D341Med (cell line): ENCODE results near the gene TERF2IP.

Experiments
- DNase-seq: peaks from one replicate; pipeline ENCODE4 v3.0.0; 2012; ENCODE audit warnings: low spot score

Gene TERF2IP

DNA sequence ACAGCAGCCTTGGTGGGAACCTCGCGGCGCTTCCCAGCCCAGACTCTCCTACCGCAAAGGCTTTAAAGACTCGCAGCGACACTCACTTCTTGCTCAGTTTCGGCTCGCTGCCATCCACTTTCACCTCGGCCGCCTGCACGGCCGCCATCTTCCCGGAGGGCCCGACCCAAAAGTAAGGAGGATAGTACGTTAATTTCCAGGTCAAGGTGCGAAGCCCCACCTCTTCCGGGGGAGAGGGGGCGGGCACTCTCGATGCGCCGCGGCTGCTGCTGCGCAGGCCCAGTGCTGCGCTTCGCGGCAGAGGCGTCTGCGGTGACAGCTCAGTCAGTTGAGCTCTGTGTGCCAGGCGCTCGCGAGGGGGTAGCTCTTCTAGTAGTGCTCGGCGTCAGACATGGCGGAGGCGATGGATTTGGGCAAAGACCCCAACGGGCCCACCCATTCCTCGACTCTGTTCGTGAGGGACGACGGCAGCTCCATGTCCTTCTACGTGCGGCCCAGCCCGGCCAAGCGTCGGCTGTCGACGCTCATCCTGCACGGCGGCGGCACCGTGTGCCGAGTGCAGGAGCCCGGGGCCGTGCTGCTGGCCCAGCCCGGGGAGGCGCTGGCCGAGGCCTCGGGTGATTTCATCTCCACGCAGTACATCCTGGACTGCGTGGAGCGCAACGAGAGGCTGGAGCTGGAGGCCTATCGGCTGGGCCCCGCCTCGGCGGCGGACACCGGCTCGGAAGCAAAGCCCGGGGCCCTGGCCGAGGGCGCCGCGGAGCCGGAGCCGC lies at the start of gene TERF2IP, which contains the start of gene KARS1:
TSS of gene TERF2IP (plus strand) at position 282 of the 773 bp plus-strand sequence. CDS start at position 392, 110 bp downstream.
TSS of gene KARS1 (minus strand) at position 174 of the 773 bp plus-strand sequence. CDS start at position 148, 26 bp downstream.
- peak; percentile 95 for DNase-seq

DNA sequence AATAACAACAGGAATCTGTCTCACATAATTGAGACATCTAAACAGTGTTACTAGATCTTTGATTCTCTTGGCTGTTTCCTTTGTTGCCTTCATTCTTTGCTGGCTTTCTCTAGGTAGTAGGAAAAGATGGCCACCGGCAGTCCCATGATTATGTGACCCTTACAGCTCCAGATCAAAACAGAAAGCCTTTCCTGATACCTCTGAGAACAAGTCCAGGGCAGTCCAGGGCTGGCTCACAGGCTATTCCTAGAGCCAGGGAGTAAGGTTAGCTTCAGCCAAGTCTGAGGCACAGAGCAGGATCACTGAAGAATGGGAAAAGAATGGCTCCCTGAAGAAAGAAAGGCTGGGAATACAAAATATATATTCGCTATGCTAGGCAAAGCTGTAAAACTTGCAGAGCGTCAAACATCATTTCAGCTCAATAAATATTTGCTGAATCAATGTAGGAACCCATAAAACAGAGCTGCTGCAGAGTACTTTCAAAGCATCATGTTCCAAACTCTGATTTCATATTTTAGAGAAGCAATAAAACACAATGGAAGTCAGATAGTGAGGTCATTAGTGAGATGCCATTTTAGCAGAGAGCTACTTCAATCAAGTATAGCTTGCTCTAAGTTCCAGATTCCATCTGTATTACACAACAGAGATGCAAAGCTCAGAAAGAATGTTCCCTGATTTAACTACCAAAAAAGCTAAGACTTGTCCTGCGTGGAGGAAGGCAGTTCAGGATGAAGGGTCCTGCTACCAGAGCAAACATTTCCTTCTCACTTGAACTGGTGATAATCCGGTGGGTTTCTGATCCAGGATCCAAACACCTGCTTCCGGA lies 47.9 kb upstream of the TERF2IP start:
- no peak for DNase-seq

DNA sequence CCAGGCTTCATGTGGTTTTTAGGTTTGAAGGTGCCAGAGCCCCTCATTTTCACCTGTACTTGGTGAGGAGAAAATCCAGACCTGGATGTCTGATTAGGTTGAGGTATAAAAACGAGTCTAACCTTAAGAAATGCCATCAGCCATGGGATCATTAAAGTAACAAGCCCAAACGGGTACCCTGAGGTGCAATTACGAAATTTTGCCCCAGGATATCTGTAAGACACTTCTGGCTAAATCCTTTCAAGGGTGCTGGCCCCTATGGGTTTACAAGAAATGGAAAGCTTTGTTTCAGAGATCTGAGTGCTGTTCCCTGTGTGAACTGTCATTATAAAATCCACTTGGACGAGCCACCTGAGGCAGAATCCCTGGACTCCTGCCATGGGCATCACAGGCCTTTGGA lies 44.3 kb upstream of the TERF2IP start:
- DNase-seq: no peak

GRCh38 chr16:75606507-75606906 lies 41.1 kb upstream of the TERF2IP start:
- DNase-seq: no peak

GRCh38 chr16:75614066-75614897 lies 33.3 kb upstream of the TERF2IP start:
- DNase-seq: no peak

GRCh38 chr16:75615619-75616018 lies 32.0 kb upstream of the TERF2IP start:
- DNase-seq: no peak

DNA sequence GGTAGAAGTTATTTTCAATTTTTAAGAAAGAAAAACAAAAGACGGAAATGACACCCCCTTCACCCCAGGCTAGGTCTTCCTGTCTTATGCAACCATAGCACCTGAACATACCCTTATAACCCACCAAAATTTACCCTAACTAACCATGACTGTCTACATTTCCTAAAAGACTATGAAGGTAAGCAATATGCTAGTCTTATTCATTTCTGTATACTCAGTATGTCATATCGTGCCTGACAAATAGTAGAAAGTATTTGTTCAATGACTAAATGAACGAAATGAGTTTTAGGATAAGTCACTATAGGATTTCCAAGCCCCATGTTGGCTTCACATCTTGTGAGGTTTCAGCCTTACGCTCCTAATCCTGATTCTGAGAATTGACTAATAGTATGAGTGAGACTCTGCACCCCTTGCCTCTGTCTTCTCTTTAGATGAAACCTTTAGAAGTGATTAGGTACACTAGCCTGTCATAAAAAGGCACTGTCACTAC lies 31.0 kb upstream of the TERF2IP start:
- DNase-seq: no peak

DNA sequence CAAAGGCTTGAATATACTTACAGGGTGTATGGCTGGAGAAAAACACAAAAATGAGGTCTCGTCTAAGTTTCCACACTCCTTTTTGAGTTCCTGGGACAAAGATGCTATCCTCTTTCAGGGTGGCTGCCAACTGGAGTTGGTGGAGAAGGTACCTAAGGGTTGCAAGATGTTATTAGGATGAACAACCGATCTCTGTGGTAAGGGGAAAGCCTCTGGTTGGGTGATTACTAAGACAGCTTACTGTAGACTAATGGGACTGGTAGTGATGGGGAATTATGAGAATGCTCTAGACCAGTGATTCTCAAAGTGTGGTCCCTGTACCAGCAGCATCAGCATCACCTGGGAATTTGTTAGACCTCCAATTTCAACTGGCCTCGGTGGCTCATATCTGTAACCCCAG lies 30.5 kb upstream of the TERF2IP start:
- no peak for DNase-seq

DNA sequence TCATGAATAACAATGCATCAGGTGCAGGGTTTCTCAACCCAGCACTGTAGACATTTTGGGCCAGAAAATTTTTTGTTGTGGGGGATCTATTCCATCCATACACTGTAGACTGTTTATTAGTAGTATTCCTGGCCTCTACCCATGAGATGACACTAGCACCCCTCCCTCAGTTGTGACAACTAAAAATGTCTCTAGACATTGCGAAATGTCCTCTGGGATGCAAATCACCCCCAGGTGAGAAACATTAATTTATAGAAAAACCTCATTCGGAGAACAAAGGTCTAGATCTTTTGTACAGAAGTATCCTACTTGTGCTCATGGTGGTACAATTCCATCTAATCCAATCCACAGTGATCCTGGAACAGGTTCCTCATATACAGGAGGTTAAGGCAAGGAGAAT lies 28.8 kb upstream of the TERF2IP start:
- DNase-seq: no peak

DNA sequence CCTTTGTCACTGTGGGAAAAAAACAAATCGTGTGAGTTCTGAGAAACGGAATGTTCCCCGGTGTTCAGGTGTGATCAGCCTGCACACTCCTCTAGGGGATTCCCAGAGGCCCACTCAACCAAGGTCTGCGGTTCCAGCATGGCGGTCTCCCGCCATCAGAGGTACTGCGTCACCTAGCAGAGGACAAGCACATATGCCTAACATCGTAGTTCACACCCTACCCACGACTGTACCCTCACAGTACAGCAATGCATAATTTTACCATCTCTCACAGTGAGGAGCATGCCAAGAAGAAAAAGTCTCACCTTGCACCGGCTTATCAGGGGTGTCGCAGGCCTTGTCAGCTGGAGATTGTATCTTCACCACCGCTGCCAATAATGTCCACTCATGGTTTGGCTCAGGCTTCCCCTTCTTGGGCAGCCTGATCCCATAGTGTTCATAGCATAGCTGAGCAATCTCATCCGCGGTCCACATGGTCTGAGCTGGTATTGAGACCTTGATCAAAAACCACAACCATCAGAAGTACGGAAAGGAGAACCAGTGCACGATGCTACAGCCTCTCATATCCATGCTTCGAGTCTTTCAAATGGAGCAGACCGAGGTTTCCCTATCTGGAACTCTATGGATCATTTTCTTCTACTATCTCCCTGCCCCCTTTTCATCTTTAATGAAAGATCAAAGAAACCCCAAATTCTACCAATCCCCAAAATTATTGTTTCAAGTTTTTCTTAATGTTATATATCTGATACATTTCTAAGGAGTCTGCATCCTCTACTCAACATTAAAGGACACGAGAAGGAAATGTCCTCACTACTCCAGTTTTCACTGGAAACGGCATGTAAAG lies 27.0 kb upstream of the TERF2IP start:
- DNase-seq: no peak

GRCh38 chr16:75621170-75621477 lies 26.4 kb upstream of the TERF2IP start:
- peak; percentile 32 for DNase-seq

DNA sequence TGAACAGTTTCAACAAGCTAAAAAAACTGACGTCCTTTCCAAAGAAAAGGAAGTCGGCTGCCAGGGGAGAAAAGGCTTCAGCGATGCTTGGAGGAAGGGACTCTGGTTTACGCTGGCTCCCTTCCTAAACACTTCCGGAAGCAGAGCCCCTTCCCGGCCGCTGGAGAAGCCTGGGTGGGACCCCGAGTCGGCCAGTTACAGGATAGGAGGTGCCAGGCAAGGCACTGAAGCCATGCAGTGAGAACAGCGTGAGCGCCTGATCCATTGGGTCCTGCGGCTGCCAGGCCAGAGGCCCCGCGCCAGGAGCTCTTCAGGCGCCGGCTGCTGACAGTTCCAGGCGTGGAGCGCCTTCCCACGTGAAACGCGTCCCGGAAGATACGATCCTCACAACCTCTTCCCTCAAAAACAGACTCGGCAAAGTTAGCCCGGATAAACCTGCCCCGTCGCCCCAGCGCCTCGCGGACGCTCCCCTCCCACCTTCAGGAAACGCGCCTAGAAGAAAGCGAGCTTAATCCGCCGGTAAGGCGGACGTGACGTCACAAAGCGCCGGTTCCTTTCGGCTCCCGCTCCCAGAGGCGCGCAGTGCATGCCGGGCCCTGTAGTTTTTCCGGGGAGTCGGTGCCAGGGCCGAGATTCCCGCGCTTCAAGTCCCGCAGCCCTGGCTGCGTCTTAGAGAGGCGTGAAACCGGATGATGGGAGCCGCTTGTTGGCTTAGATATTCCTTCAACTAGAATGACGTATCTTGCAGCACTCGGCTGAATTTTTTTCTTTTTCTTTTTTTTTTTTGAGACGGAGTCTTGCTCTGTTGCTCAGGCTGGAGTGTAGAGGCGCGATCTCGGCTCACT lies 24.6 kb upstream of the TERF2IP start, which contains the start of gene ADAT1:
TSS of gene ADAT1 (minus strand) at position 521 of the 845 bp plus-strand sequence. CDS start 2,482 bp downstream, outside the sequence.
- DNase-seq: peak; percentile 95

DNA sequence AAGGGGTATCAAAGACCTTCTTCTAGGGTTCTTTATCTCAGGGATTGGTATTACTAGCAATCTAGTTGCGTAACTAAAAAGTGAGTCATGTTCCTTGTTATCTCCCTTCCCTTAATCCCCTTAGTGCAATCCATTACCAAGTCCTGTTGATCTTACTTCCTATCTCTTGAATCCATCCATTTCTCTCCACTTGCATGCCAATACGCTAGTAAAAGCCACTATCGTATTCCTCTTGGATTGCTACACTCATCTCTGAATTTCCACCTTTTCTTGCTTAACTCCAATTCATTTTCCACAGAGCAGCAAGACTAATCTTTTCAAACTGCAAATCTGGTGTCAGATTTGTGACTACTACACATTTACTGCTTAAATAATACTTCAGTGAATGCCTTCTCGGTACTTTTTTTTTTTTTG lies 22.6 kb upstream of the TERF2IP start:
- DNase-seq: no peak

DNA sequence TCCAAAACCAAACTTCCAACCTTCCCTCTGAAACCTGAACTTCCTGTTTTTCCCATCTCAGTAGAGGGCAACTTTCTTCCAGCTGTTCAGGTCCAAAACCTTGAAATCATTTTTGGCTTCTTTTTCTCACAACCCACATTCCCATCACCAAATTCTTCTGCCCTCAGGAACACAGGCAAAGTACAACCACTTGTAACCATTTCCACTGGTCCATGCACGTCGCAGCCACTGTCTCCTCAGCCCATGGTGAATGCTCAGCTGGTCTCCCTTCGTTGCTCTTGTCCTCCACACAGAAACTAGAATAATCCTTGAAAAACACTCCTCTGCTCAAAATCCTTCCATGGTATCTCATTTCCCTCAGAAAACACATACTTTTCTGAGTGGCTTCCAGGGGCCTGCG lies 20.8 kb upstream of the TERF2IP start:
- DNase-seq: no peak

- no peak for DNase-seq
Observed at GRCh38 chr16:75627851-75628250, 19.7 kb upstream of the TERF2IP start.

- no peak for DNase-seq
Observed at GRCh38 chr16:75628351-75628750, 19.2 kb upstream of the TERF2IP start.

DNA sequence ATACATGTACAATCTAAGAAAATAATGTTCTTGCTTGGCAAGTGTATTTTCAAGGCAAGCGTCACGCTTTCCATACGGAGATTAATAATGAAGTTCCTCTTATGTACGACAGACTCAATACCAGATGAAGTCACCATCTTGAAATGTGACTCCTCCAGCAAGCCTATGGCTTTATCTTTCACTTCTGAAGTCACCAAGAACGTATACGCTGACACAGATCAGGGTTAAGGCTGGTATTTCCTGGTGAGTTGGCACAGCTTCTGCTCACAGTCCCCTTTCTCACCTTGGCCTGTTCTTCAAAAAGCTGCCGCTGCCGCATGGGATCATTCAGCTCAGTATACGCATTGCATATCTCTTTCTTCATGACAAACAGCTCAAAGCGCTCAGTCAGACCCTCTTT lies 18.4 kb upstream of the TERF2IP start:
- no peak for DNase-seq

GRCh38 chr16:75630052-75630451 lies 17.5 kb upstream of the TERF2IP start:
- no peak for DNase-seq

- DNase-seq: no peak
Observed at GRCh38 chr16:75632857-75633256, 14.7 kb upstream of the TERF2IP start.

DNA sequence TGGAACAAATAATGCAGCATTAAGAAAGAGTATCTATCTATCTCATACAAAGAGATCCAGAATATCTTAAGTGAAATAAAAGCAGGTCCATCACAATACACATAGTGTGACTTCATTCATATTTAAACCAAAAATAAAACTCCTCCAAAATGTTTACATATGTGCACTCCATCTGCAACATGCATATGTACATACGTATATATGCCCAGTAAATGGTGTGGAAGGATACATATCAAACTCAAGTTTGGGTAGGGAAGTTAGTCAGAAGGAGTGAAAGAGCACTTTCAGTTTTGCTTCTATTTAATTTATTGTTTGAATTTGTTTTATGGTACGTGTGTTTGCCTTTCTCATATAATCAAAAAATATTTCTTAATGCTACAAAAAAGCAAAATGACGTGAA lies 12.5 kb upstream of the TERF2IP start:
- no peak for DNase-seq
